HEK293 (cell line): ENCODE measurements around the gene RRAS.

Experiments
- CTCF ChIP-seq: fragments of 450-650 bp; formaldehyde crosslinking; IDR thresholded peaks from 2 replicates; pipeline ENCODE4 v1.5.1; 2016; ENCODE audit warnings: missing biosample characterization, missing genetic modification characterization
- ZNF280C ChIP-seq: fragments of 450-650 bp; formaldehyde crosslinking; IDR thresholded peaks from 2 replicates; pipeline ENCODE4 v1.5.1; 2016; ENCODE audit warnings: missing biosample characterization, missing genetic modification characterization
- ZNF416 ChIP-seq: fragments of 450-650 bp; formaldehyde crosslinking; IDR thresholded peaks from 2 replicates; pipeline ENCODE4 v1.5.1; 2016; ENCODE audit warnings: missing biosample characterization, missing genetic modification characterization
- ZNF747 ChIP-seq: fragments of 450-650 bp; formaldehyde crosslinking; IDR thresholded peaks from 2 replicates; pipeline ENCODE4 v1.5.1; 2016; ENCODE audit warnings: missing biosample characterization, missing genetic modification characterization
- TF ChIP-seq, protein P1 (sequence below): sonication (generic); formaldehyde crosslinking; IDR thresholded peaks from 2 replicates; pipeline ENCODE4 v1.8.1; 2022; ENCODE audit warnings: mild to moderate bottlenecking, moderate library complexity, missing genetic modification reagents

DNA sequence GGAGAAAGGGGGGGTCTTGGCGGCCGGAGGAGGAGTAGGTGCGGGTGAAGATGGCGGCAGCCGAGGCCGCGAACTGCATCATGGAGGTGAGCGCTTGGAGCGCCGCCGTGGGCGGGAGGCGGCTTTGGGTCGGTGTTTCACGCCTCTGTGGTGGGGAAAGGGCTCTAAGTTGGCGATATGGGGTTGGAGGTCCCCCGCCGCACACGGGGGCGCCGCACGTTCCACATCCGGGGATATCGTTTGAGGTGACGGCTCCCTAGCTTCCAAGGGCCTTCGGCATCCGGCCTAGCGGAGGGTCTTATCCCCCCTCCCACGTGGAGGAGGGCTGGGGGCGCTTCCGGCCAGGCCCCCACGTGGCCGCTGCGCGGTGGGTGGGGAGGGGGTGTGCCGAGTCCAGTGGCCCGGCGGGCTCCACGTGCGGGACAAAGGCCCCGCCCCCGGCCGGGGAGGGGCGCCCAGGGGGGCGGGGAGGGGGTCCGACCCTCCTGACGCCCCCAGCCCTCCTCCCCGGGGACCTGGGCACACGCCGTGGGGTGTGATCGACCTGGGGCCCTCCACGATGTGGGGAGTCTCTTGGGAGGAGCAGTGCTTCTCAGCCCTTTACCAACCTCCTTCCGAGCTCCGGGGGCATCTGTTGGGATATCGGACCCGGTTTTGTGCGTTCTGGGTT, 37.4 kb upstream of the RRAS start, which contains the start of gene PRMT1:
- TF ChIP-seq ZNF416: no peak
- no peak for TF ChIP-seq ZNF747 (tag by site-specific recombination)
- TF ChIP-seq, protein P1, sequence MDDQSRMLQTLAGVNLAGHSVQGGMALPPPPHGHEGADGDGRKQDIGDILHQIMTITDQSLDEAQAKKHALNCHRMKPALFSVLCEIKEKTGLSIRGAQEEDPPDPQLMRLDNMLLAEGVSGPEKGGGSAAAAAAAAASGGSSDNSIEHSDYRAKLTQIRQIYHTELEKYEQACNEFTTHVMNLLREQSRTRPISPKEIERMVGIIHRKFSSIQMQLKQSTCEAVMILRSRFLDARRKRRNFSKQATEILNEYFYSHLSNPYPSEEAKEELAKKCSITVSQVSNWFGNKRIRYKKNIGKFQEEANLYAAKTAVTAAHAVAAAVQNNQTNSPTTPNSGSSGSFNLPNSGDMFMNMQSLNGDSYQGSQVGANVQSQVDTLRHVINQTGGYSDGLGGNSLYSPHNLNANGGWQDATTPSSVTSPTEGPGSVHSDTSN (CRISPR knock-in tag): no peak
- TF ChIP-seq ZNF280C: no peak
- TF ChIP-seq CTCF: peak; percentile 72
